Measurements from ENCODE around the gene FGGY. TPM values are rescaled to one million over a fixed set of nuclear protein-coding genes. Genes with fewer than 3 reads are reported as not detected.

Gene FGGY
- total RNA-seq, 4 donors from 2014 or later = 20.6 to 138 (median 32.8) TPM

DNA sequence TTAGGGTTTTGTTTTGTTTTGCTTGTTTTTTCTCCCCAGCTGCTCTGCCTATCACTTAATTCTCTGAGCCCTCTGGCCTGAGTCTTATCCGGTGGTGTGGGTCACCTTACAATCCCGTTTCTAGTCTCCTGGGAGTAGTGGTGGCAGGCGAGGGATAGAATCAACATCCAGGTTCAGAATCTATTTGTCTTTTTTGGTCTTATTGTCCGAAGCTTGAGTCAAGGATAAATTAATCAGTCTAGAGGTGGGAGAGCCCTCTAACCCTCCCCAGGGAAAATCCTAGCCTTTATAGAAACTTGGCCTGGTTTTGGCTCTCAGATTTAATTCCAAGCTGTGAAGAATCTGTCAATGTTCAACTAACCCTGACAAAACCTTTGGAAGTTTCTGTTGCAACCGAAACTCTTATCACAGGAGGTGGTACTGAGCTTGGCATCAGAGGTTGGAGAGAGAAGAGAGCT is 246.3 kb downstream of the FGGY start:
- DNase-seq = no peak
- no peak for TF ChIP-seq CTCF (IDR thresholded peaks at IDR 0.05)
- TF ChIP-seq POLR2A (IDR thresholded peaks at IDR 0.05) = no peak
- H3K27ac ChIP-seq = no peak overlapping the region
- H3K4me1 ChIP-seq = no peaks in the 10 kb centered on the region
- no peak overlapping the region for H3K4me3 ChIP-seq
- H3K9me3 ChIP-seq = no peaks in the 10 kb centered on the region
- intact Hi-C loops (cut with DNase I; ENCODE audit: low total_unique reads) = no loop called here
- H3K27me3 ChIP-seq = no peaks in the 10 kb centered on the region
- H3K36me3 ChIP-seq = no peaks in the 10 kb centered on the region

- intact Hi-C loops (cut with DNase I; ENCODE audit: low total_unique reads) = no loop called here
- no peak for DNase-seq
- no peaks in the 10 kb centered on the region for H3K36me3 ChIP-seq
- H3K27me3 ChIP-seq = no peaks in the 10 kb centered on the region
- no peak for TF ChIP-seq POLR2A (IDR thresholded peaks at IDR 0.05)
- no peak for TF ChIP-seq CTCF (IDR thresholded peaks at IDR 0.05)
- no peak overlapping the region for H3K4me3 ChIP-seq
- H3K4me1 ChIP-seq = peaks cover 0 to 6% of the 10 kb centered on the region in 2 donors
- no peaks in the 10 kb centered on the region for H3K9me3 ChIP-seq
- H3K27ac ChIP-seq = no peak overlapping the region
These were observed 247.9 kb downstream of the FGGY start for GRCh38 chr1:59544615-59545293.

DNA sequence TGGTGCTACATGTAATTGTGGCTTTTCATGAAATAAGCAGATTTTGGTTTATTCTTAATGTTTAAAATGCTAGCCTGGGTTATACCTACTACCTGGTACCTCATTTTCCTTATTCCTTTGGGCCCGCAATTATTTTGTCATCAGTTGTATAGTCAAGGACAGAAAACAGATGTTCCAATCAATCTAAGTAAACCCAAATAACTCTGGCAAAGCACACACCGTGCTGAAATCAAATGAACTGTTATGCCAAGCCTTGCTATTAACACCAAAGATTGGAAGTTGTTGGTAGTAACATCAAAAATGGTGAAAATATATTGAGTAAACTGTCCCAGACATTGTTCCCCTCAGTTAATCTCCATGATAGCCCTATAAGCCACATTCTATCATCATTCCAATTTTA is 248.9 kb downstream of the FGGY start:
- Histone ChIP-seq H3K9me3 (no peaks in the 10 kb centered on the region), H3K36me3 (no peaks in the 10 kb centered on the region), H3K4me3 (no peak overlapping the region), H3K4me1 (peaks cover 0 to 7% of the 10 kb centered on the region in 2 donors), H3K27me3 (no peaks in the 10 kb centered on the region), H3K27ac (no peak overlapping the region)
- TF ChIP-seq CTCF (IDR thresholded peaks at IDR 0.05) (no peak), POLR2A (IDR thresholded peaks at IDR 0.05) (no peak)
- DNase-seq = no peak
- intact Hi-C loops (cut with DNase I; ENCODE audit: low total_unique reads) = no loop called here

- no peaks in the 10 kb centered on the region for H3K27me3 ChIP-seq
- H3K27ac ChIP-seq = peak overlapping the region; percentile 68 to 79
These were observed 252.4 kb downstream of the FGGY start for GRCh38 chr1:59549066-59549837.

More at GRCh38 chr1:59549066-59549837, 252.4 kb downstream of the FGGY start:
- Histone ChIP-seq H3K4me1 (peaks cover 0 to 14% of the 10 kb centered on the region in 2 donors), H3K9me3 (no peaks in the 10 kb centered on the region), H3K36me3 (no peaks in the 10 kb centered on the region), H3K4me3 (no peak overlapping the region)
- TF ChIP-seq POLR2A (IDR thresholded peaks at IDR 0.05) = no peak
- no peak for TF ChIP-seq CTCF (IDR thresholded peaks at IDR 0.05)
- no peak for DNase-seq
- intact Hi-C loops (cut with DNase I; ENCODE audit: low total_unique reads) = no loop called here

Measured in uterus (tissue), 4 donors.